ENCODE results near the gene SLC13A4.

The SLC13A4 gene

GRCh38 chr7:135715055-135715522, 12.9 kb downstream of the SLC13A4 start:
- H3K27ac ChIP-seq (ENCODE audit: low read depth, low read length, poor library complexity, severe bottlenecking): no peak overlapping the region
- no peak overlapping the region for H3K9ac ChIP-seq (ENCODE audit: low read length)
- no peaks in the 10 kb centered on the region for H3K9me3 ChIP-seq (ENCODE audit: low read length)
- no peak overlapping the region for H3K4me3 ChIP-seq (ENCODE audit: low read depth, low read length, poor library complexity, severe bottlenecking)
- H3K27me3 ChIP-seq (ENCODE audit: insufficient read depth, low read length): no peaks in the 10 kb centered on the region
- no peaks in the 10 kb centered on the region for H3K36me3 ChIP-seq (ENCODE audit: insufficient read depth, low read length)
- H3F3A ChIP-seq (ENCODE audit: insufficient read depth, low read length): no peaks in the 10 kb centered on the region
- TF ChIP-seq CTCF (IDR thresholded peaks at IDR 0.05; ENCODE audit: low read length) (no peak), EZH2 (IDR thresholded peaks at IDR 0.05; ENCODE audit: borderline replicate concordance, low read length) (no peak)
- H3K9me2 ChIP-seq (ENCODE audit: low read depth, low read length): no peaks in the 10 kb centered on the region
- H4K20me1 ChIP-seq (ENCODE audit: insufficient read depth, low read length): no peaks in the 10 kb centered on the region
- no peaks in the 10 kb centered on the region for H3K79me2 ChIP-seq (ENCODE audit: insufficient read depth, low read length)
- no peak overlapping the region for H2AFZ ChIP-seq (ENCODE audit: low read length)
- no peak overlapping the region for H3K4me2 ChIP-seq (ENCODE audit: low read length)
- no peaks in the 10 kb centered on the region for H3K4me1 ChIP-seq (ENCODE audit: insufficient read depth, low read length, severe bottlenecking)

GRCh38 chr7:135714534-135715009, 13.4 kb downstream of the SLC13A4 start:
- Histone ChIP-seq H3K9me2 (ENCODE audit: low read depth, low read length) (no peaks in the 10 kb centered on the region), H4K20me1 (ENCODE audit: insufficient read depth, low read length) (no peaks in the 10 kb centered on the region), H3K79me2 (ENCODE audit: insufficient read depth, low read length) (no peaks in the 10 kb centered on the region), H3K4me1 (ENCODE audit: insufficient read depth, low read length, severe bottlenecking) (no peaks in the 10 kb centered on the region), H3F3A (ENCODE audit: insufficient read depth, low read length) (no peaks in the 10 kb centered on the region), H3K27ac (ENCODE audit: low read depth, low read length, poor library complexity, severe bottlenecking) (no peak overlapping the region), H2AFZ (ENCODE audit: low read length) (no peak overlapping the region), H3K4me3 (ENCODE audit: low read depth, low read length, poor library complexity, severe bottlenecking) (no peak overlapping the region), H3K9ac (ENCODE audit: low read length) (no peak overlapping the region), H3K27me3 (ENCODE audit: insufficient read depth, low read length) (no peaks in the 10 kb centered on the region), H3K4me2 (ENCODE audit: low read length) (no peak overlapping the region), H3K36me3 (ENCODE audit: insufficient read depth, low read length) (no peaks in the 10 kb centered on the region), H3K9me3 (ENCODE audit: low read length) (no peaks in the 10 kb centered on the region)
- TF ChIP-seq EZH2 (IDR thresholded peaks at IDR 0.05; ENCODE audit: borderline replicate concordance, low read length): no peak
- TF ChIP-seq CTCF (IDR thresholded peaks at IDR 0.05; ENCODE audit: low read length): no peak

- no peak overlapping the region for H3K9ac ChIP-seq (ENCODE audit: low read length)
- H3F3A ChIP-seq (ENCODE audit: insufficient read depth, low read length): no peaks in the 10 kb centered on the region
- no peaks in the 10 kb centered on the region for H3K36me3 ChIP-seq (ENCODE audit: insufficient read depth, low read length)
- no peak overlapping the region for H3K4me3 ChIP-seq (ENCODE audit: low read depth, low read length, poor library complexity, severe bottlenecking)
- no peaks in the 10 kb centered on the region for H3K79me2 ChIP-seq (ENCODE audit: insufficient read depth, low read length)
- H3K9me2 ChIP-seq (ENCODE audit: low read depth, low read length): no peaks in the 10 kb centered on the region
- no peaks in the 10 kb centered on the region for H3K4me1 ChIP-seq (ENCODE audit: insufficient read depth, low read length, severe bottlenecking)
- no peak overlapping the region for H3K27ac ChIP-seq (ENCODE audit: low read depth, low read length, poor library complexity, severe bottlenecking)
- no peak overlapping the region for H3K4me2 ChIP-seq (ENCODE audit: low read length)
- H3K27me3 ChIP-seq (ENCODE audit: insufficient read depth, low read length): no peaks in the 10 kb centered on the region
- no peaks in the 10 kb centered on the region for H3K9me3 ChIP-seq (ENCODE audit: low read length)
- no peaks in the 10 kb centered on the region for H4K20me1 ChIP-seq (ENCODE audit: insufficient read depth, low read length)
- H2AFZ ChIP-seq (ENCODE audit: low read length): no peak overlapping the region
- TF ChIP-seq EZH2 (IDR thresholded peaks at IDR 0.05; ENCODE audit: borderline replicate concordance, low read length): no peak
- no peak for TF ChIP-seq CTCF (IDR thresholded peaks at IDR 0.05; ENCODE audit: low read length)
Measured at GRCh38 chr7:135713836-135714470, 14.0 kb downstream of the SLC13A4 start.
